Measurements from ENCODE around the gene CBLB.
"Not testable (repeated sequence)": the region's sequence is repeated elsewhere in the genome, so short reads cannot be mapped to it uniquely, and the experiment has no call there.

CBLB gene

DNA sequence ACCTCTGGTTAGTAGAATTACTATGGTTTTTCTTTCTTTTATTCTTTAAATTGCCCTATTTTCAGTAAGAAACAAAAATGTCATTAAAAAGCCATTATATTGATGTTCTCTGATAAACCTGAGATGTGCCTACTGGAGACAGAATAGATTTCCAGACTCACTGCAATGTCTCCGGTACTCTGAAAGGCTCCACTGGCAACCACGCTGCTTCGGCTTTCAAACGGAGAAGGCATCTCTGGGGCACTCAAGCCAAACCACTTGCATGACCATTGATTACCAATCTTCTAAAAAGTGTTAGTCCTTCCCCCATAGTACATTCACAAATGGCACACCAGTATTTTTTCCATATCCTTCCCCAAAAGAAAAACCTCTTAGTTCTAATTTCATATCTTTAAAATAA lies 82.6 kb downstream of the CBLB start:
- no peak for DNase-seq (ENCODE audit: low read depth)

DNA sequence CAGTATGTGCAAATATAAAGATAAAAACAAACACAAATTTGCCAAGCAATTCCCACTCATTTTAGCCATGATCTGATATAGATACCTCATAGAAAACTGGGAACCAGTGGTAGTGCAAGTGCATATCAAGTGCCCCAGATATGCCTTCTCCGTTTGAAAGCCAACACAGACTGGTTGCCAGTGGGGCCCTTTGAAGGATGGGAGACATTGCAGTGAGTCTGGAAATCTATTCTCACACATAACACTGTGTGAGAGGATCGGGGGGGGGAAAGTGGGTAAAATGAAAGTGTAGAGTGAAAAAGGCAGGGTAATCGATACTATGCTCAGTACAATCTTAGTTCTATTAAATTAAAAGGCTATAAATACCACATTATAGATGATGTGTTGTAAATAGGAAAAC lies 83.0 kb downstream of the CBLB start:
- no peak for DNase-seq (ENCODE audit: low read depth)

DNA sequence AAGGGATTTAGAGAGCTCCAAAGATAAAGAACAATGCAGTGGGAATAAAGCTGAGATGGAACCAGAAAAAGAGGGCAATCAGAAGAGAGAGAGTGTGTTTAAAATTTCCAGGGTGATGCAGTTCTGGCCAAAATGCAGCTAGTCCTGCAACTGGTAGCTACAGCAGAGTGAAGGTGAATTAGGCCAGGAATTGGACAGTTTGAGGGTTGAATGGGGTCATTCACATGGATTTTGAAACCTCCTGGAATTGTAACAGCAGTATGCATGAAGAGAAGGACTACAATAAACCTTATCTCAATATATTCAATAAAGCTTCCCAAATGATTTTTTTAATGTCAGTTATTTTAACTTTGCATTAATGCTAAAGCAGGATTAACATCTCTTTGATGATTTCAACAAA lies 85.2 kb downstream of the CBLB start:
- DNase-seq (ENCODE audit: low read depth): no peak

- DNase-seq (ENCODE audit: low read depth): no peak
Measured at GRCh38 chr3:105781871-105782270, 86.9 kb downstream of the CBLB start.

- no peak for DNase-seq (ENCODE audit: low read depth)
Measured at GRCh38 chr3:105780107-105780506, 88.7 kb downstream of the CBLB start.

DNA sequence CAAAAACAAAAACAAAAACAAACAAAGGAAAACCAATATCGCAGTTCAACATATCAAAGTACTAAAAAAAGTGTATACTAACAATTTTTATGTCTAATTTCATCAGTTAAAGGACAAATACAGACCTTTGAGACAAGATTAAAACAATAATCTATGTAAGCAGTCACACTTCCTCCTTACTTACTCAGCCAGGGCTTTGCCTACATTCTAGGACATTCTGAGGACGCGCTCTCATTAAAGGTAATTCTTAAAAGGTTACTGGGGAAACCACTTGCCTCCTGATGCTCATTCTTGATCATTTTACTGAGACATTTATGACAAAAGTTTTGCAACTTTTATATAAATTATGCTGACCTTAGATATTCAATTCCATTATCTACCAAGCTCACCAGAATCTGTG lies 93.4 kb downstream of the CBLB start:
- DNase-seq (ENCODE audit: low read depth): no peak

GRCh38 chr3:105774444-105775180 lies 94.2 kb downstream of the CBLB start:
- no peak for DNase-seq (ENCODE audit: low read depth)

GRCh38 chr3:105773291-105773690 lies 95.5 kb downstream of the CBLB start:
- DNase-seq (ENCODE audit: low read depth): no peak

DNA sequence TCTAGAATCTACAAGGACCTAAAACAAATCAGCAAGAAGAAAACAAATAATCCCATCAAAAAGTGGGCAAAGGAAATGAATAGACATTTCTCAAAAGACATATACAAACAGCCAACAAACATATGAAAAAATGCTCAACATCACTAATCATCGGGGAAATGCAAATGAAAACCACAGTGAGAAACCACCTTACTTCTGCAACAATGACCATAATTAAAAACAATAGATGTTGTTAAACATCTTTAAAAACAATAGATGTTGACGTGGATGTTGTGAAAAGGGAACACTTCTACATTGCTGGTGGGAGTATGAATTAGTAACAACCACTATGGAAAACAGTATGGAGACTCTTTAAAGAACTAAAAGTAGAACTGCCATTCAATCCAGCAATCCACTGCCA lies 96.2 kb downstream of the CBLB start:
- DNase-seq (ENCODE audit: low read depth): no peak

DNA sequence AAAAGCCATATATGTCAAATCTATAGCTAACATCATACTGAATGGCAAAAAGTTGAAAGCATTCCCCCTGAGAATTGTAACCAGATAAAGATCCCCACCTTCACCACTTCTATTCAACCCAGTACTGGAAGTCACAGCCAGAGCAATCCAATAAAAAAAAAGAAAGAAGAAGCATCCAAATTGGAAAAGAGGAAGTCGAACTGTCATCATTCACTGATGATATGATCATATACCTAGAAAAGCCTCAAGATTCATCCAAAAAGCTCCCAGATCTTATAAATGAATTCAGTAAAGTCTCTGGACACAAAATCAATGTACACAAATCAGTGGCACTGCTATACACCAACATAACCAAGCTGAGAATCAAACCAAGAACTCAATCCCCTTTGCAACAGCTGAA lies 97.4 kb downstream of the CBLB start:
- no peak for DNase-seq (ENCODE audit: low read depth)

GRCh38 chr3:105770410-105770809 lies 98.4 kb downstream of the CBLB start:
- DNase-seq (ENCODE audit: low read depth): no peak

DNA sequence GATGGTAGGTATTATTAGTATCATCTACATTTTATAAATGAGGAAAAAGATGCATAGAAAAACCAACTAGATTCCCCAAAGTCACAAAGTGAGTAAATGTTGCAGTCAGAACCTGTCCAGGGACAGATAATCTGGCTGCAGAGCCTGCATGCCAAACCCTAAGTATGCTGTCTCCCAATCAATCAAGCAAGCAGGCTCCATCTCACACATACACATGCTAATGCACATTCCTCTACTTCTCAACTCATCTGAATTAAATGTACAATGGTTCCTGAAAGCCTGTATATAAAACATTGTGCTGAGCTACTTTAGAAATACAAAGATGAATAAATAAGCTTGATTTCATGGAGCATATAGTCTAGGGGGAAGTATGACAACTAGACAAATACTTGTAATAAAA lies 101.0 kb downstream of the CBLB start:
- DNase-seq (ENCODE audit: low read depth): no peak

GRCh38 chr3:105767216-105767615 lies 101.6 kb downstream of the CBLB start:
- no peak for DNase-seq (ENCODE audit: low read depth)

DNA sequence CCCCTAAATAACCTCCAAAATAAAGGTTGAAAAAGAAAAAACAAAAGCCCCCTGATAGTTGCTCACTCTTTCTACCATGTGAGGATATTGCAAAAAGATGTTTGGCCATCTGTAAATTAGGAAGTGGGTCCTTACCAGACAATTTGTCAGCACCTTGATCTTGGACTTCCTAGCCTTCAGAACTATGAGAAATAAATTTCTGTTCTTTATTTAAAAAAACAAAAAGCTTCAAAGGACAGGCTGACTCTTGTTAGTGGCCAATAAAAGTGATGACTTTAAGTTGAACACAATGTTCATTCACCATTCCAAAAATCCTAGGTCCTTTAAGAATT lies 103.5 kb downstream of the CBLB start:
- no peak for DNase-seq (ENCODE audit: low read depth)

DNA sequence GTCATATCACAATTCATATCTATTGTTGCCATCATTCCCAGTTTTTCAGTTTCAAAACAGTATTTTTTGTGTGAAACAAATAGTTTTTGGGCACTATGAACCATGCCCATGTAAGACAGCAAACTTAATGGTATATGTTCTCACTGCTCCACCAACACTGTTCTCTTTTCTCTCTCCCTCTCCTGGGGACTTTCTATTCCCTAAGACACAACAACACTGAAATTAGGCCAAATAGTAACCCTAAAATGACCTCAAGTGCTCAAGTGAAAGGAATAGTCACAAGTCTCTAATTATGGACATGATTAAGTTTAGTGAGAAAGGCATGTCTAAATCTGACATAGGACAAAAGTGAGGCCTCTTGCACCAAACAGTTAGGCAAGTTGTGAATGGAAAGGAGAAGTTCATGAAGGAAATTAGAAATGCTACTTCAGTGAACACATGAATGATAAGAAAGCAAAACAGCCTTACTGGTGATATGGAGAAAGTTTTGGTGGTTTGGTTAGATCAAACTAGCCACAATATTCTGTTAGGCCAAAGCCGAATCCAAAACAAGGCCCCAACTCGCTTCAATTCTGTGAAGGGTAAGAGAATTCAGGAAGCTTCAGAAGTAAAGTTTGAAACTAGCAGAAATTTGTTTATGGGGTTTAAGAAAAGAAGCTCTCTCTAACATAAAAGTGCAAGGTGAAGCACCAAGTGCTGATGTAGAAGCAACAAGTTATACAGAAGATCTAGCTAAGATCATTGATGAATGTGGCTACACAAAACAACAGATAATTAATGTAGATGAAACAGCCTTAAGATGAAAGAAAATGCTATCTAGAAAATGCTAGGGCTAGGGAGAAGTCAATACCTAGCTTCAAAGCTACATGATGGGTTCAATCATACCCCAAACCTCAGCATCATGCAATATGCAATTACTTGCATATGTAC lies 104.2 kb downstream of the CBLB start:
- no peak for DNase-seq (ENCODE audit: low read depth)

- no peak for DNase-seq (ENCODE audit: low read depth)
Measured at GRCh38 chr3:105763659-105764036, 105.2 kb downstream of the CBLB start.

- DNase-seq (ENCODE audit: low read depth): no peak
Measured at GRCh38 chr3:105762749-105763658, 105.8 kb downstream of the CBLB start.

DNA sequence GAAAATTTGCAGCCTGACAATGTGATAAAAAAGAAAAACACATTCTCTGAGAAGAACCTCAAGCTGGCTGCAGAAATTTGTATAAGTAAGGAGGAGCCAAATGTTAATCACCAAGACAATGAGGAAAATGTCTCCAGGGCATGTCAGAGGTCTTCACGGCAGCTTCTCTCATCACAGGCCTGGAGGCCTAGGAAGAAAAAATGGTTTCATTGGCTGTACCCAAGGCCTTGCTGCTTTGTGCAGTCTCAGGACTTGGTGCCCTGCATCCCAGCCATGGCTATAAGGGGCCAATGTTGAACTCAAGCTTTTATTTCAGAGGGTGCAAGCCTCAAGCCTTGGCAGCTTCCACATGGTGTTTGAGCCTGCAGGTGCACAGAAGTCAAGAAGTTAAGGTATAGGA lies 106.6 kb downstream of the CBLB start:
- DNase-seq (ENCODE audit: low read depth): not testable (repeated sequence)

- no peak for DNase-seq (ENCODE audit: low read depth)
Measured at GRCh38 chr3:105759442-105760078, 109.3 kb downstream of the CBLB start.

- DNase-seq (ENCODE audit: low read depth): no peak
Measured at GRCh38 chr3:105758451-105758850, 110.4 kb downstream of the CBLB start.

- no peak for DNase-seq (ENCODE audit: low read depth)
Measured at GRCh38 chr3:105755121-105755886, 113.5 kb downstream of the CBLB start.
